Measurements from ENCODE around the gene IFI27. TPM values are rescaled to one million over a fixed set of nuclear protein-coding genes. Genes with fewer than 3 reads are reported as not detected.

The IFI27 gene
- total and polyA plus RNA-seq, 10 of the 15 experiments (the other 5 are each of a cell fraction or from before 2014, with no cell fraction given): 1.1 to 45.5 (median 3.3) TPM

DNA sequence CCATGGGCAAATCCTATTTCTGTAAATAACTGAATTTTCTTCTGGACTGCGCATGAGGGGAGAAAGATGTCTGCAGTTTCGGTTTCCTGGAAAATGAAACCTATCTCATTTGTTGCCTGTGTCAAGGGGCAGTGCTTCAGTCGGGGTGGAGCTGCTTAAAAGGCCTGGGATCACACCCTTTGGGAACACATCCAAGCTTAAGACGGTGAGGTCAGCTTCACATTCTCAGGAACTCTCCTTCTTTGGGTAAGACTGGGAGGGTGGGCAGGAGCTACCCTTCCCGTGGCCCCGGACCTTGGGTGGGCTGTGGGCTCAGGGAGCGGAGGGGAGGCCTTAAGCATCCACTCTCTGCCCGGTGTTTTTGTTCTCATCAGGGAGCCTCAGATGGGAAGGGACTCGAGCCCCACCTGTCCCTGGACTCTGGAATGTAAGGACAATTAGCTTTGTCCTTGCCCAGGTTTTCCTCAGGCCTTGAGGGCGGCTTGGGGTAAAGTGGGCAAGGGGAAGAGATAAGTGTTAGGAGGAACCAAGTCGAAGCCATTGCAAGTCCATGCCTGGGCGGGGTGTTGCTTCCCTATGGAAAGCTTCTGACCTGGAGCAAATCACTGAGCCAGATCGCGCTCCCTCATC, at the start of gene IFI27 (continued):
- TF ChIP-seq ZNF217 (IDR thresholded peaks at IDR 0.05) (no peak), BRCA1 (IDR thresholded peaks at IDR 0.05; ENCODE audit: low read depth, low read length) (no peak)

DNA sequence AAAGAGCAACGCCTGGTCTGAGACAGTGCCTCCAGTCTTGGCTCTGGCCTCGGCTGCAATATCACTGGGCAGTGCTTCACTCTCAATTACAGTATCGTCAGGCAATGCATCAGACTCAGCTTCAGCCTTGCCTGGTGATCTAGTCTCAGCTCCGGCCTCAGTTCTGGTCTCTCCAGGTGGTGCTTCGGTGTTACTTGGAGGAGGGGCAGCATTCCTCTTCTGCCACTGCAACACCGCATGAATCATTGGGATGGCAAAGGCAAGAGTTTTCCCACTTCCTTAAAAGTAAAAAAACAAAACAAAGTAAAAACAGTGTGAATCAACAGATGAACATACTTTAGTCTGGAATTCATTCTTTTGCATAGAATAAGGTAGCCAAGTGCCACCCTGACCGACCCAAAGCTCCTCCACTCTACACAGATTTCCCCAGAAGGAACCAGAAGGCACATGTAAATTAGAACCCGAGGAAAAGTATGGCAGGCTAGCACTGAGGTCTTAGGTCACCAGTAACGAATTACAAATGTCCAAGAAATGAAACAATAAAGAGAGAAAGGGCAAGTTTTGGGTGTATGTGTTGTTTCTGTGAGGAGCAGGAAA, 48.1 kb upstream of the IFI27 start:
- FAIRE-seq (no peak), DNase-seq (ENCODE audit: low read depth, low spot score) (no peak), ATAC-seq (no peak)
- SMC1A ChIA-PET (ENCODE audit: uncharacterized antibody, unreplicated experiment): no interaction called here
- H3K27ac ChIP-seq (ENCODE audit: control insufficient read depth, insufficient read depth): no peak overlapping the region
- H2AFZ ChIP-seq (ENCODE audit: control insufficient read depth, low read depth, low read length): no peak overlapping the region
- peaks cover 2% of the 10 kb centered on the region; the same call in 1 of the 2 replicates for H4K20me1 ChIP-seq (ENCODE audit: control insufficient read depth, insufficient read depth)
- H3K9me3 ChIP-seq (replicated peaks; ENCODE audit: control insufficient read depth, insufficient read depth, low read length): no peaks in the 10 kb centered on the region; the same call in 1 of the 3 replicates
- H3K4me3 ChIP-seq: no peak overlapping the region
- in situ Hi-C loops (cut with MboI): no loop called here
- peaks cover 28% of the 10 kb centered on the region for H3K79me2 ChIP-seq (ENCODE audit: control insufficient read depth, insufficient read depth, low read length)
- H3K4me1 ChIP-seq (ENCODE audit: control insufficient read depth, insufficient read depth, low read length): peaks cover 15% of the 10 kb centered on the region
- no TSS peak for BruUV-seq (replicated peaks)
- RAD21 ChIA-PET (ENCODE audit: unreplicated experiment): no interaction called here
- no peak overlapping the region for H3K4me2 ChIP-seq (ENCODE audit: control insufficient read depth, insufficient read depth)
- POLR2A ChIA-PET: no interaction called here
- CTCF ChIA-PET: no interaction called here
- peaks cover 24 to 29% of the 10 kb centered on the region in 2 experiments for H3K36me3 ChIP-seq (ENCODE audit: control insufficient read depth in 2 of 2, insufficient read depth in 2 of 2, low read length in 1 of 2)
- 87% methylated on average over 9 of the region's 9 CpGs for WGBS (ENCODE audit: insufficient coverage, insufficient replicate concordance, low lambda C conversion rate, missing lambda C conversion rate)
- H3K9ac ChIP-seq (ENCODE audit: control insufficient read depth, insufficient read depth, low read length): no peak overlapping the region
- intact Hi-C loops (cut with micrococcal nuclease; ENCODE audit: unreplicated experiment): no loop called here
- no peak for TF ChIP-seq LARP7 (IDR thresholded peaks at IDR 0.05)
- TF ChIP-seq EZH2 (IDR thresholded peaks at IDR 0.05; ENCODE audit: borderline replicate concordance, control insufficient read depth, low read depth, low read length): no peak
- TF ChIP-seq NR2C2 (IDR thresholded peaks at IDR 0.05; ENCODE audit: borderline replicate concordance, control insufficient read depth, insufficient read length, low read depth): no peak
- no peak for TF ChIP-seq BRCA1 (IDR thresholded peaks at IDR 0.05; ENCODE audit: low read depth, low read length)
- no peak for TF ChIP-seq ZBTB11 (CRISPR knock-in tag; IDR thresholded peaks at IDR 0.05)
- H3K27me3 ChIP-seq (replicated peaks in 1 of 2; ENCODE audit: control insufficient read depth in 2 of 2, insufficient read depth in 2 of 2, low read length in 1 of 2): no peaks in the 10 kb centered on the region
